ENCODE measurements around the gene CAD. TPM values are rescaled to one million over a fixed set of nuclear protein-coding genes. Genes with fewer than 3 reads are reported as not detected.

CAD gene
- total and polyA plus RNA-seq, 2 donors (not counting 1 experiment from before 2014, with no cell fraction given), result 11.9 to 32.0 TPM

GRCh38 chr2:27256855-27257454 lies 39.8 kb downstream of the CAD start:
- Histone ChIP-seq H2AFZ (ENCODE audit: low read length) (no peak overlapping the region), H3K9ac (ENCODE audit: insufficient read depth, low read length) (no peak overlapping the region), H3K4me3 (replicated peaks in 1 of 4; ENCODE audit: control extremely low read depth in 1 of 4, insufficient read depth in 1 of 4, low read depth in 3 of 4, low read length in 4 of 4) (no peak overlapping the region), H4K20me1 (ENCODE audit: control insufficient read depth, extremely low read depth, insufficient read depth, low read length) (no peaks in the 10 kb centered on the region), H3K9me3 (ENCODE audit: control insufficient read depth, insufficient read depth, low read depth, low read length) (no peaks in the 10 kb centered on the region), H3K79me2 (ENCODE audit: control insufficient read depth, insufficient read depth, low read length) (no peaks in the 10 kb centered on the region), H3K27ac (ENCODE audit: insufficient read depth, low read length) (no peak overlapping the region), H3K27me3 (ENCODE audit: control insufficient read depth, insufficient read depth, low read length) (peaks cover 26% of the 10 kb centered on the region), H3K4me2 (ENCODE audit: extremely low read depth, insufficient read depth, low read length) (no peak overlapping the region), H3K36me3 (ENCODE audit: control insufficient read depth, insufficient read depth, low read length) (no peaks in the 10 kb centered on the region), H3K4me1 (ENCODE audit: control insufficient read depth, extremely low read depth, insufficient read depth, low read length) (peaks cover 14% of the 10 kb centered on the region)
- DNase-seq (ENCODE audit: low read depth in 2 of 2), result no peak
- TF ChIP-seq CTCF (conservative IDR thresholded peaks at IDR 0.05 in 1 of 2, IDR thresholded peaks at IDR 0.05 in 1 of 2; ENCODE audit: low read depth in 1 of 2, low read length in 2 of 2), result no peak
- TF ChIP-seq EZH2 (IDR thresholded peaks at IDR 0.05; ENCODE audit: low read length, missing control alignments), result no peak

- no peak overlapping the region for H3K27ac ChIP-seq (ENCODE audit: insufficient read depth, low read length)
- H3K27me3 ChIP-seq (ENCODE audit: control insufficient read depth, insufficient read depth, low read length), result peaks cover 35% of the 10 kb centered on the region
- no peak overlapping the region for H2AFZ ChIP-seq (ENCODE audit: low read length)
- DNase-seq (ENCODE audit: low read depth in 2 of 2), result no peak
- H3K79me2 ChIP-seq (ENCODE audit: control insufficient read depth, insufficient read depth, low read length), result no peaks in the 10 kb centered on the region
- H4K20me1 ChIP-seq (ENCODE audit: control insufficient read depth, extremely low read depth, insufficient read depth, low read length), result no peaks in the 10 kb centered on the region
- peaks cover 14% of the 10 kb centered on the region for H3K4me1 ChIP-seq (ENCODE audit: control insufficient read depth, extremely low read depth, insufficient read depth, low read length)
- no peaks in the 10 kb centered on the region for H3K36me3 ChIP-seq (ENCODE audit: control insufficient read depth, insufficient read depth, low read length)
- no peak overlapping the region for H3K9ac ChIP-seq (ENCODE audit: insufficient read depth, low read length)
- no peaks in the 10 kb centered on the region for H3K9me3 ChIP-seq (ENCODE audit: control insufficient read depth, insufficient read depth, low read depth, low read length)
- H3K4me3 ChIP-seq (replicated peaks in 1 of 4; ENCODE audit: control extremely low read depth in 1 of 4, insufficient read depth in 1 of 4, low read depth in 3 of 4, low read length in 4 of 4), result no peak overlapping the region
- no peak overlapping the region for H3K4me2 ChIP-seq (ENCODE audit: extremely low read depth, insufficient read depth, low read length)
- TF ChIP-seq EZH2 (IDR thresholded peaks at IDR 0.05; ENCODE audit: low read length, missing control alignments), result no peak
- no peak for TF ChIP-seq CTCF (conservative IDR thresholded peaks at IDR 0.05 in 1 of 2, IDR thresholded peaks at IDR 0.05 in 1 of 2; ENCODE audit: low read depth in 1 of 2, low read length in 2 of 2)
These were observed 40.9 kb downstream of the CAD start for GRCh38 chr2:27258051-27258450.

GRCh38 chr2:27261241-27261925 lies 44.2 kb downstream of the CAD start:
- no peak overlapping the region for H3K9ac ChIP-seq (ENCODE audit: insufficient read depth, low read length)
- H4K20me1 ChIP-seq (ENCODE audit: control insufficient read depth, extremely low read depth, insufficient read depth, low read length), result no peaks in the 10 kb centered on the region
- H3K27ac ChIP-seq (ENCODE audit: insufficient read depth, low read length), result no peak overlapping the region
- no peaks in the 10 kb centered on the region for H3K9me3 ChIP-seq (ENCODE audit: control insufficient read depth, insufficient read depth, low read depth, low read length)
- no peak overlapping the region for H3K4me3 ChIP-seq (replicated peaks in 1 of 4; ENCODE audit: control extremely low read depth in 1 of 4, insufficient read depth in 1 of 4, low read depth in 3 of 4, low read length in 4 of 4)
- H3K4me1 ChIP-seq (ENCODE audit: control insufficient read depth, extremely low read depth, insufficient read depth, low read length), result peaks cover 2% of the 10 kb centered on the region
- peaks cover 67% of the 10 kb centered on the region for H3K27me3 ChIP-seq (ENCODE audit: control insufficient read depth, insufficient read depth, low read length)
- DNase-seq (ENCODE audit: low read depth in 2 of 2), result no peak
- no peak for TF ChIP-seq CTCF (conservative IDR thresholded peaks at IDR 0.05 in 1 of 2, IDR thresholded peaks at IDR 0.05 in 1 of 2; ENCODE audit: low read depth in 1 of 2, low read length in 2 of 2)
- TF ChIP-seq EZH2 (IDR thresholded peaks at IDR 0.05; ENCODE audit: low read length, missing control alignments), result peak; percentile 87
- no peaks in the 10 kb centered on the region for H3K79me2 ChIP-seq (ENCODE audit: control insufficient read depth, insufficient read depth, low read length)
- no peak overlapping the region for H2AFZ ChIP-seq (ENCODE audit: low read length)
- no peak overlapping the region for H3K4me2 ChIP-seq (ENCODE audit: extremely low read depth, insufficient read depth, low read length)
- H3K36me3 ChIP-seq (ENCODE audit: control insufficient read depth, insufficient read depth, low read length), result no peaks in the 10 kb centered on the region
